Measurements from ENCODE around the gene FAM131C.

DNA sequence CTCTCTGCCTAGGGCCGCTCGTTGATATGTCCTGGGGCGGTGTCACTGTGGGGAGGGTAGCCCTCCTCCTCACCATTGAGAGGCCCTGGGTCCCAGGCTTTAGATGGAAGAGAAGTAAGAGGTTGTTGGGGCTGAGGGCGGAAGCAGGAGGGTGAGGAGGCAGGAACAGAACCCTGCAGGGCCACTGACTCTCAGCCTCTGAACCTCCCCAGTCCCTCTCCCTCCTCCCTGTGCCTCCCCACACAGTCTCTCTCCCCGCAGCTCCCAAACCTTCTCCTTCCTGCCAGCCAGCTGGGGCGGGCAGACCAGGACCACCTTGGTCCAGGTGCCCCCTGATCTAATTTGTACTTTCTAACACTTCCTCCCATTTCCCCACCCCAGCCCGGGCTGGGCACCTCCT lies 14.3 kb upstream of the FAM131C start:
- TF ChIP-seq, protein P1, sequence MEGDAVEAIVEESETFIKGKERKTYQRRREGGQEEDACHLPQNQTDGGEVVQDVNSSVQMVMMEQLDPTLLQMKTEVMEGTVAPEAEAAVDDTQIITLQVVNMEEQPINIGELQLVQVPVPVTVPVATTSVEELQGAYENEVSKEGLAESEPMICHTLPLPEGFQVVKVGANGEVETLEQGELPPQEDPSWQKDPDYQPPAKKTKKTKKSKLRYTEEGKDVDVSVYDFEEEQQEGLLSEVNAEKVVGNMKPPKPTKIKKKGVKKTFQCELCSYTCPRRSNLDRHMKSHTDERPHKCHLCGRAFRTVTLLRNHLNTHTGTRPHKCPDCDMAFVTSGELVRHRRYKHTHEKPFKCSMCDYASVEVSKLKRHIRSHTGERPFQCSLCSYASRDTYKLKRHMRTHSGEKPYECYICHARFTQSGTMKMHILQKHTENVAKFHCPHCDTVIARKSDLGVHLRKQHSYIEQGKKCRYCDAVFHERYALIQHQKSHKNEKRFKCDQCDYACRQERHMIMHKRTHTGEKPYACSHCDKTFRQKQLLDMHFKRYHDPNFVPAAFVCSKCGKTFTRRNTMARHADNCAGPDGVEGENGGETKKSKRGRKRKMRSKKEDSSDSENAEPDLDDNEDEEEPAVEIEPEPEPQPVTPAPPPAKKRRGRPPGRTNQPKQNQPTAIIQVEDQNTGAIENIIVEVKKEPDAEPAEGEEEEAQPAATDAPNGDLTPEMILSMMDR (IDR thresholded peaks at IDR 0.05), result no peak
- TF ChIP-seq SIN3A (IDR thresholded peaks at IDR 0.05; ENCODE audit: borderline replicate concordance, insufficient read depth, low read depth, low read length), result no peak
- no peak for TF ChIP-seq POLR2AphosphoS5 (IDR thresholded peaks at IDR 0.05; ENCODE audit: low read depth, low read length)
- TF ChIP-seq, protein P2, sequence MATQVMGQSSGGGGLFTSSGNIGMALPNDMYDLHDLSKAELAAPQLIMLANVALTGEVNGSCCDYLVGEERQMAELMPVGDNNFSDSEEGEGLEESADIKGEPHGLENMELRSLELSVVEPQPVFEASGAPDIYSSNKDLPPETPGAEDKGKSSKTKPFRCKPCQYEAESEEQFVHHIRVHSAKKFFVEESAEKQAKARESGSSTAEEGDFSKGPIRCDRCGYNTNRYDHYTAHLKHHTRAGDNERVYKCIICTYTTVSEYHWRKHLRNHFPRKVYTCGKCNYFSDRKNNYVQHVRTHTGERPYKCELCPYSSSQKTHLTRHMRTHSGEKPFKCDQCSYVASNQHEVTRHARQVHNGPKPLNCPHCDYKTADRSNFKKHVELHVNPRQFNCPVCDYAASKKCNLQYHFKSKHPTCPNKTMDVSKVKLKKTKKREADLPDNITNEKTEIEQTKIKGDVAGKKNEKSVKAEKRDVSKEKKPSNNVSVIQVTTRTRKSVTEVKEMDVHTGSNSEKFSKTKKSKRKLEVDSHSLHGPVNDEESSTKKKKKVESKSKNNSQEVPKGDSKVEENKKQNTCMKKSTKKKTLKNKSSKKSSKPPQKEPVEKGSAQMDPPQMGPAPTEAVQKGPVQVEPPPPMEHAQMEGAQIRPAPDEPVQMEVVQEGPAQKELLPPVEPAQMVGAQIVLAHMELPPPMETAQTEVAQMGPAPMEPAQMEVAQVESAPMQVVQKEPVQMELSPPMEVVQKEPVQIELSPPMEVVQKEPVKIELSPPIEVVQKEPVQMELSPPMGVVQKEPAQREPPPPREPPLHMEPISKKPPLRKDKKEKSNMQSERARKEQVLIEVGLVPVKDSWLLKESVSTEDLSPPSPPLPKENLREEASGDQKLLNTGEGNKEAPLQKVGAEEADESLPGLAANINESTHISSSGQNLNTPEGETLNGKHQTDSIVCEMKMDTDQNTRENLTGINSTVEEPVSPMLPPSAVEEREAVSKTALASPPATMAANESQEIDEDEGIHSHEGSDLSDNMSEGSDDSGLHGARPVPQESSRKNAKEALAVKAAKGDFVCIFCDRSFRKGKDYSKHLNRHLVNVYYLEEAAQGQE (IDR thresholded peaks at IDR 0.05; ENCODE audit: insufficient read depth in 1 of 2, low read depth in 2 of 2, low read length in 1 of 2), result no peak
- no peak for TF ChIP-seq TCF7L2 (IDR thresholded peaks at IDR 0.05; ENCODE audit: low read depth, low read length)

Measured in Panc1 (cell line).